Left cardiac atrium (tissue), 4 donors: ENCODE measurements around the gene FLCN. TPM values are rescaled to one million over a fixed set of nuclear protein-coding genes. Genes with fewer than 3 reads are reported as not detected.
"Not testable (repeated sequence)": the region's sequence is repeated elsewhere in the genome, so short reads cannot be mapped to it uniquely, and the experiment has no call there.

Source experiments
- ATAC-seq, 2 donors: fragments of 200-7000 bp; cut with Tn5 transposase; one replicate each; pipeline ENCODE4 v1.9.1; 2020; ENCODE audit warnings: mild to moderate bottlenecking in 2 of 2, moderate library complexity in 2 of 2
- DNase-seq: peaks from one replicate; pipeline ENCODE4 v3.0.0-alpha.2; 2020
- intact Hi-C, 2 donors: fragments of 100-400 bp; cut with DNase I; formaldehyde crosslinking; loops; one replicate each; pipeline versions ENCODE4 v1.14.1 to v1.15.1; 2022 to 2023
- total RNA-seq, 2 donors: library from RNA; stranded (reverse); fragmentation: NEBNext Ultra II Directional; extraction: Animal tissue kit (Norgen Biotek cat#: 25700); gene quantifications; one replicate each; pipeline ENCODE4 v1.2.1, GENCODE V29; 2021
- donor health status: DM: no; HTN: yes; CAD: no.
- donor health status: DM: no; HTN: yes; CAD: no; lungs with severe emphysema.
- donor health status: DM: yes; HTN: yes; CAD: no.
- donor health status: Dilated cardiomyopathy.

Gene FLCN
- total RNA-seq, 2 donors from 2014 or later, result 36.6 to 48.4 TPM

GRCh38 chr17:17196776-17197175, 40.2 kb downstream of the FLCN start:
- no peak for DNase-seq
- no peak for ATAC-seq
- intact Hi-C loops, result no loop called here

- ATAC-seq, DNase-seq, intact Hi-C loops: not testable (repeated sequence)
Observed at GRCh38 chr17:17195466-17195865, 41.5 kb downstream of the FLCN start.

DNA sequence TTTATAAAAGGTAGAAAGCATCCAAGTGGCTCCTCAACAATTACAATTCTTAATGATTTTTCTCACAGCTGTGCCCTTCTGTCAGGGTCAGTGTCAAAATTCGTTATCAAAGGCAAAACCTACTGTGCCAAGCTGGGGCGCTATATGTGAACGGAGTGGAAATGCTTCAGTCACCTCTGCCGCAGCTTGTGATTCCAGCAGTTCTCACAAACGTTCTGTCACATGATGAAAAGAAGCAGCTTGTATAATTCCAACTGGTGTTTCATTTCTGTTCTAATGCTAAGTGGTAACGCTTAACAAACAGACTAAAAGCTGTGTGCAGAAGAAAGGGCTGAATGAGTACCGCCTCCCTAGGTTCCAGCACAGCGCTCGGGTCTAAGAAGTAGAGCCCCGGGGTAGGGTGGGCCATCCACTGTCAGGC, 45.0 kb downstream of the FLCN start:
- ATAC-seq, result peak in 1 of 2 donors; percentile 12
- DNase-seq, result peak; percentile 13
- intact Hi-C loops, result no loop called here

DNA sequence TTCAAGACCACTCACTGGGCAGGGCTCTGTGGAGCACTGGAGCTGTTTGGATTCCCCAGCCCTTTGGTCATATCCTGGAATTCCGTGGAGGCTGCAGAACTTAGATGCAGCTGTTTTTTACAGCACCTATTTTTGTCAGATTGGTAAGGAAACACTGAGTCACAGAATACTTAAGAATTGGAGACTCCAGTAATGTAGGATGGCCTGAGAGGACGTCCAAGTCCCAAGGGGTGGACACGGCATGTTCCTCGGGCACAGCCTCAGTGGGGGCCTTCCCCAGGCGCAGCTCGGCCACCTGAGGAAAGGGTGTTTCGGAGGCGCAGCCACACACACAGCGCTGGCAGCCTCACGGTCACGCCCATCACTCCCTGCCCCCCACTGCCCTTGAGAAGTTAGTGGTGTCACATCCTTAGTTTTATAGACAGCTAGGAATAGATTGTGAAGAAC, 45.6 kb downstream of the FLCN start:
- intact Hi-C loops, result no loop called here
- ATAC-seq (peak; percentile 69 to 74), DNase-seq (peak; percentile 55)

DNA sequence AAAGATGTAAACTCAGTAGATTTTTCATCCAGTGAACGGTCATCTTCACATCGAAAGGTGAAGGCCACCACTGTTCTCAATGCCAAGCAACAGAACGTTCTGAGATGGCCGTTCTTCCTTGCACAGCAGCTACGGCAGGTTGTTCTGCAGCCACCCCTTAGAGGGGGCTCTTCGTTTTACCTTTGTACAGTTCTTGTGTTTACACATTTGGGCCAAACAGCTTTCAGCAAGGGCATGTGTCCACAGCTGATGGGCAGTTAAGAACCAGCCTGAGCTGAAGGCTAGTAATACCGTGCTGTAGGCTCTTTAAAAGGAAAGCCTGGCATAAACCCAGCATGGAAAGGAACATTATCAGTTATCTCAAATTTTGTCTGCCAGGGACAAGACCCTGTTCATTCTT, 46.8 kb downstream of the FLCN start:
- intact Hi-C loops, result no loop called here
- ATAC-seq, result peak; percentile 57 to 74
- DNase-seq, result no peak

DNA sequence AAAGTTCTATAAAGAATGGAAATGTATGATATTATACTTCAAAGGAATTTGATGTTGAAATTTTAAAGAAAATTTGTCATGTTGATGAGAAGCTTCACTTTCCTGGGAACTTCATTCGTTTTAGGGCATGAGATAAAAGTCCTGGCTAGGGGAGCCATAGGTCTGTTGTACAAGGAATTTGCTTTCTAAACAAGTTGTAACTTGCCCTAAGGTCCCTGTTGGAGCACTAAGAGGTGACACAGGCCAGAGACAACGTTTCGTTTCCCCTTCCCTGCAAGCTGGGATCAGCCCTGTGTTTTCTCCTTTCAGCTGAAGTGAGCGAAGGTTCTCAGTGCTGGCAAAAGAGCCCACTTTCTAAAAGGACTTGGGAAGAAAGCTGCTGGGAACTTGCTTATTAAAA, 47.4 kb downstream of the FLCN start:
- no peak for ATAC-seq
- intact Hi-C loops, result no loop called here
- DNase-seq, result no peak

DNA sequence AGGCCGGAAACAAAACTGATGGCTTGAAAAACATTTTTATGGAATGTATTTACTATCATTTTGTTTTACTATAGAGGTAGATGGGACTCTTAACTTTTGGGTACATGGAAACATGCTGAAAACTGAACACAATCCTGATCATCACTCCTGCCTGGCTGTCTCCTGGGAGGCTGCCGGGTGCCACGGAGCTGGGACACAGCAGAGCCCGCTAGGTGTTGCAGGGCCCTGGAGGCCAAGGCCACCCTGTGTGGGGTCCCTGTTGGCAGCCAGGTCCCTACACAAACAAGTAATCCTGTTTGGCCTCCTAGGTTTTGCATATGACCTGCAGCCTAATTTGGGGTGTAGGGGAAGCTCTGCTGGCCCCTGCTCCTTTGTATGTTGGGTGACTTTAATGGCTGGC, 48.4 kb downstream of the FLCN start:
- intact Hi-C loops, result no loop called here

GRCh38 chr17:17186551-17187505, 50.1 kb downstream of the FLCN start:
- intact Hi-C loops, result no loop called here
- DNase-seq (peak; percentile 11), ATAC-seq (no peak)

More for the DNA sequence above, 48.4 kb downstream of the FLCN start:
- ATAC-seq, result no peak
- no peak for DNase-seq

- DNase-seq, result peak; percentile 30
- intact Hi-C loops, result no loop called here
- no peak for ATAC-seq
Observed at GRCh38 chr17:17186051-17186450, 50.9 kb downstream of the FLCN start.

GRCh38 chr17:17184985-17185757, 51.8 kb downstream of the FLCN start:
- ATAC-seq (peak; percentile 4 to 19), DNase-seq (peak; percentile 48)
- intact Hi-C loops, result not testable (repeated sequence)

DNA sequence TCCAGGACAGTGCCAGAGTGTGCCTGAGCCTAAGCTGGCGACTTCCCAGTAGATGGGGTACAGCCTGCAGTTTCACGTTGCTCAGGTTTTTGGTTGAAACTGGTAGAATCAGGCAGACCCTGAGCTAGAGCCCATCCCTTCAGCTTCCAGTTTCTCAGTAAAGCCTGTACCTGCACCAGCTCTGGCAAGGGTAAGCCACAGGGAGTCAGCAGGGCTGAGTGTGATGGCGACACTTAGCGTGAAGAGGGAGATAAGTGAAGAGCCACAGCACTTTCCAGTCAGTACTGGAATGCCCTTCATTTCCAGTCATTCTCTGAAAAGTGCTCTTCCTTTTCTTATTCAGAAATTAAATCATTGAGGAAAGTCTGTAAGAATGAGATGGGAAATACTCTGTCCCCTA, 53.2 kb downstream of the FLCN start:
- DNase-seq (no peak), ATAC-seq (peak; percentile 37 to 71)
- intact Hi-C loops, result no loop called here

- intact Hi-C loops, result no loop called here
- DNase-seq (no peak), ATAC-seq (no peak)
Observed at GRCh38 chr17:17182598-17183136, 54.3 kb downstream of the FLCN start.

DNA sequence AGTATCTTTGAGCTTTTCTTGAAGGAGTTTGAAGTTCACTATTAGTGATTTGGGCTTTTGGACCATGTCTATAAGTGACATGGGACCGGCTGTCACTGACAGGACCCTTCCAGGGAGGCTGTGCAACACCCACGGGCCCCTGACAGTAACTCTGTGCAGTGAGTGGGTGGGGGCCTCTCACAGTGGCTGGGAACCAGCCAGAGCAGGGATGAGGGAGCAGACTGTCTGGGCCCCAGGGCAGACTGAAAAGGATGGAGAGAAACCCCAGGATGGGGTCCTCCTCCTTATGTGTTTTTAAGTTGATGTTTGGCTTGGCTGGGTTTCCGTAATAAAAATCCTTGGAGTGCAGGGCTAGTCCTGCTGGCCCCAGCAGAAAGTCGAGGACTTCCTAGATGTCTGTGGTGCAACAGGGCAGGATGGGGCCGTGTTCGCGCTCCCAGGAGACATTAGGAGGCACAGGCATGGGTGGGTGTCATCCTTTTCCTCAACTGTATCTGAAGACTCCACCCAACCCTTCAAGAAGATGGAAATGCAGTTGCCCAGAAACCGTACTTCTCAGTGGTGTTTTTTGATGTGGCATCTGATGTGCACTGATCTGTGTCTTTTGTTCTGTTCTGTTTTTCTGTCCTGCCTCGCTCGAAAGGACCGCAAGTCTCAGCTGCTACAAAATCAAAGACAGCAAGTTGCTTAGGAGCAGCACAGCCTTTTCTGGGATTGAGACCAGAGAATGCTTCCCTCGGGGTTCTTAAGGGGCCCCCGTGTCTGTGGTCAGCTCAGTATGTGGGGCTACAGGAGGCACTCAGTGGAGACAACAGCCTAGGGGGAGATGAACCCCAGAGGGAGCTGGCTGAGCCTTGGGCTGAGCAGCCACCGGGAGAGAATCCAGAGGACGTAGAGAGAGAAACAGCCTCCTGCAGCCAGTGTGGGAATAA, 55.0 kb downstream of the FLCN start:
- no peak for DNase-seq
- ATAC-seq, result no peak
- intact Hi-C loops, result no loop called here

- intact Hi-C loops, result no loop called here
- ATAC-seq (peak; percentile 45 to 66), DNase-seq (no peak)
Observed at GRCh38 chr17:17180741-17181525, 56.0 kb downstream of the FLCN start.

GRCh38 chr17:17180141-17180603, 56.8 kb downstream of the FLCN start:
- DNase-seq (peak; percentile 53), ATAC-seq (peak; percentile 73 to 78)
- intact Hi-C loops, result no loop called here

DNA sequence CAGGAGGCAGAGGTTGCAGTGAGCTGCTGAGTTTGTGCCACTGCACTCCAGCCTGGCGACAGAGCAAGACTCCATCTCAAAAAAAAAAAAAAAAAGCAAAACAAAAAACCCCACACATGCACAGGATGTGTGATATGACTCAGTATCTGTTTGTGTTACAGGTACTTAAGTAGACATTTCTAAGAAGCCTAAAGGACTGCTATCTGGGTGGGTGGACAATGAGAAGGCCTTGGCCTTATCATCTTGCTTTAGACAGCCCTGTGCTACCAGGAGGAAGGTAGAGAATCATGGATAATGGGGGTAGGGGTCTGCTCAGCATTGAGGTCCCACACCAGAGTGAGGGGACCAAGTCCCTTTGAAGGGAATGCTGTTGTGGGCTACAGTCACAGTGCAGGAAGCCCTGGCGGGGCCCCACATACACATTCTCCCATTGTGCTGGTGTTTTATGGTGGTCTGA, 57.6 kb downstream of the FLCN start:
- intact Hi-C loops, result no loop called here
- no peak for ATAC-seq
- DNase-seq, result no peak

- ATAC-seq, result no peak
- intact Hi-C loops, result no loop called here
- no peak for DNase-seq
Observed at GRCh38 chr17:17177176-17177575, 59.8 kb downstream of the FLCN start.

DNA sequence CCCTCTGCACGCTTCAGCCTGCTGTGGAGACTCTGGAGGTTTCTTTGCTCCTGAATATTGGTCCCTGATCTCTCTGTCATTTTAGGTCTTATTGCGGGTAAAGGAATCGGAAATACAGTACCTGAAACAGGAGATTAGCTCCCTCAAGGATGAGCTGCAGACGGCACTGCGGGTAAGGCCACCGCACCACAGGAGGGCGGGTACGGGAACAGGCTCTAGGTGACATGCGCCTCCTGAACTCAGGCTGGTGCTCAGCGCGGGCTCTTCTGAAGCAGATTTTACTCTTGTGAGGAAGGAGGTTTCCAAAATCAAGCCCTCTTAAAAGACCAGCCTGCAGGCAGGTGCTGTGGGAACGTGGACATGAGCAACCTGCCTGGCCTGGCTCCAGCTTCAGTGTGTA, 60.6 kb downstream of the FLCN start:
- intact Hi-C loops, result no loop called here
- no peak for DNase-seq
- no peak for ATAC-seq
